ENCODE measurements around the gene PAFAH1B2.
"Not testable (repeated sequence)": the region's sequence is repeated elsewhere in the genome, so short reads cannot be mapped to it uniquely, and the experiment has no call there.

PAFAH1B2 gene

GRCh38 chr11:117204283-117205080 is 60.4 kb downstream of the PAFAH1B2 start:
- no peak for DNase-seq

- DNase-seq, result no peak
Measured at GRCh38 chr11:117205211-117205818, 61.2 kb downstream of the PAFAH1B2 start.

GRCh38 chr11:117206111-117206510 is 62.0 kb downstream of the PAFAH1B2 start:
- DNase-seq, result not testable (repeated sequence)

- not testable (repeated sequence) for DNase-seq
Measured at GRCh38 chr11:117206859-117207258, 62.8 kb downstream of the PAFAH1B2 start.

GRCh38 chr11:117207481-117207880 is 63.4 kb downstream of the PAFAH1B2 start:
- DNase-seq, result not testable (repeated sequence)

- DNase-seq, result not testable (repeated sequence)
Measured at GRCh38 chr11:117208710-117209109, 64.6 kb downstream of the PAFAH1B2 start.

- not testable (repeated sequence) for DNase-seq
Measured at GRCh38 chr11:117209351-117210125, 65.5 kb downstream of the PAFAH1B2 start.

- DNase-seq, result no peak
Measured at GRCh38 chr11:117210620-117211019, 66.5 kb downstream of the PAFAH1B2 start.

GRCh38 chr11:117212697-117213355 is 68.7 kb downstream of the PAFAH1B2 start:
- no peak for DNase-seq

GRCh38 chr11:117214404-117215110 is 70.5 kb downstream of the PAFAH1B2 start:
- no peak for DNase-seq

GRCh38 chr11:117217141-117218084 is 73.3 kb downstream of the PAFAH1B2 start:
- no peak for DNase-seq

- DNase-seq, result no peak
Measured at GRCh38 chr11:117218133-117218915, 74.2 kb downstream of the PAFAH1B2 start.

- DNase-seq, result no peak
Measured at GRCh38 chr11:117219001-117219400, 74.9 kb downstream of the PAFAH1B2 start.

GRCh38 chr11:117219455-117219854 is 75.4 kb downstream of the PAFAH1B2 start:
- DNase-seq, result no peak

- DNase-seq, result no peak
Measured at GRCh38 chr11:117219995-117220394, 75.9 kb downstream of the PAFAH1B2 start.

- no peak for DNase-seq
Measured at GRCh38 chr11:117220568-117220967, 76.5 kb downstream of the PAFAH1B2 start.

GRCh38 chr11:117220999-117221774 is 77.1 kb downstream of the PAFAH1B2 start:
- DNase-seq, result no peak

- no peak for DNase-seq
Measured at GRCh38 chr11:117221775-117222517, 77.9 kb downstream of the PAFAH1B2 start.

Measured in activated CD4-positive, alpha-beta T cell treated with anti-CD3 and anti-CD28 coated beads, Interleukin-2, amount 50 U/mL, for 1 hour (primary cell).